A549 (cell line): Measurements from ENCODE around the gene FAM98C.

Source experiments
- CTCF ChIP-seq: fragments of >200 bp; sonication (Bioruptor Twin); formaldehyde crosslinking; IDR thresholded peaks from 3 replicates; pipeline ENCODE4 v1.5.1; 2016
- HDAC2 ChIP-seq: fragments of 200-600 bp; sonication (generic); IDR thresholded peaks from 2 replicates; pipeline ENCODE4 v1.6.1; 2016
- MAFK ChIP-seq: fragments of 450-650 bp; IDR thresholded peaks from 2 replicates; pipeline ENCODE4 v1.6.1; 2014; ENCODE audit not compliant: partially characterized antibody
- MAX ChIP-seq: IDR thresholded peaks from 2 replicates; pipeline ENCODE4 v1.6.1; 2012
- MAZ ChIP-seq: fragments of 150-350 bp; IDR thresholded peaks from 2 replicates; pipeline ENCODE4 v1.6.1; 2014; ENCODE audit warnings: antibody characterized with exemption, low read depth, low read length, borderline replicate concordance
- POLR2A ChIP-seq: IDR thresholded peaks from 2 replicates; pipeline ENCODE4 v1.6.1; 2012; ENCODE audit warnings: mild to moderate bottlenecking, low read length
- ZNF302 ChIP-seq: fragments of 250-450 bp; sonication (Bioruptor Pico); IDR thresholded peaks from 2 replicates; pipeline ENCODE4 v1.9.0; 2021; ENCODE audit warnings: inconsistent platforms, mild to moderate bottlenecking, moderate library complexity

- TF ChIP-seq MAX = no peak
- no peak for TF ChIP-seq MAZ
- TF ChIP-seq CTCF = no peak
- no peak for TF ChIP-seq HDAC2
- no peak for TF ChIP-seq MAFK
- TF ChIP-seq POLR2A = no peak
- TF ChIP-seq ZNF302 (CRISPR knock-in tag) = no peak
These were observed 44.8 kb upstream of the FAM98C start for GRCh38 chr19:38358071-38358470.
